ENCODE data around the gene HEYL.

- no peak for TF ChIP-seq CTCF (conservative IDR thresholded peaks at IDR 0.05; ENCODE audit: low read length)
- TF ChIP-seq EZH2phosphoT487 (IDR thresholded peaks at IDR 0.05; ENCODE audit: borderline replicate concordance): no peak
Measured at GRCh38 chr1:39659538-39659937, 20.1 kb upstream of the HEYL start.
